ENCODE data around the gene CRY2. TPM values are rescaled to one million over a fixed set of nuclear protein-coding genes. Genes with fewer than 3 reads are reported as not detected.

CRY2 gene
- total RNA-seq, 4 donors from 2014 or later = 42.2 to 73.6 (median 50.2) TPM

- H3K36me3 ChIP-seq = peaks cover 0 to 27% (median 11%) of the 10 kb centered on the region in 4 donors
- intact Hi-C loops (cut with DNase I; ENCODE audit: low total_unique reads) (no loop called here), in situ Hi-C loops (cut with MboI; ENCODE audit: low pct_ligation_motif_present in 1 of 4, low pct_unique_long_range_greater_than_20kb in 1 of 4, low sequenced_read_pairs in 3 of 4) (loop anchor here in 1 of 4 donors (10.0 kb wide), 1 partner anchor 55 kb away; no protein-coding TSS in a partner anchor)
- H3K9me3 ChIP-seq = no peaks in the 10 kb centered on the region
- H3K27me3 ChIP-seq = no peaks in the 10 kb centered on the region
- 92% methylated on average over 28 of the region's 32 CpGs; no CpG with 5 or more reads in 1 of the 2 donors for WGBS, 2 donors (ENCODE audit: low coverage in 1 of 2)
- TF ChIP-seq CTCF (IDR thresholded peaks at IDR 0.05) = no peak
- TF ChIP-seq EP300 (IDR thresholded peaks at IDR 0.05; ENCODE audit: low read depth) = no peak
- no peak for TF ChIP-seq POLR2AphosphoS5 (IDR thresholded peaks at IDR 0.05)
- TF ChIP-seq POLR2A (IDR thresholded peaks at IDR 0.05) = no peak
- peaks cover 0 to 9% (median 2%) of the 10 kb centered on the region in 4 donors for H3K4me1 ChIP-seq
- H3K27ac ChIP-seq = no peak overlapping the region
- H3K4me3 ChIP-seq = no peak overlapping the region
- DNase-seq = no peak
These were observed 62.6 kb downstream of the CRY2 start for GRCh38 chr11:45909594-45910475.

- 92% methylated on average over 9 of the region's 9 CpGs; no CpG with 5 or more reads in 1 of the 2 donors for WGBS, 2 donors (ENCODE audit: low coverage in 1 of 2)
- peaks cover 0 to 10% (median 2%) of the 10 kb centered on the region in 4 donors for H3K4me1 ChIP-seq
- no peaks in the 10 kb centered on the region for H3K27me3 ChIP-seq
- no peak for DNase-seq
- H3K36me3 ChIP-seq = peaks cover 0 to 30% (median 11%) of the 10 kb centered on the region in 4 donors
- in situ Hi-C loops (cut with MboI; ENCODE audit: low pct_ligation_motif_present in 1 of 4, low pct_unique_long_range_greater_than_20kb in 1 of 4, low sequenced_read_pairs in 3 of 4) (loop anchor here in 1 of 4 donors (10.0 kb wide), 1 partner anchor 56 kb away; no protein-coding TSS in a partner anchor), intact Hi-C loops (cut with DNase I; ENCODE audit: low total_unique reads) (no loop called here)
- no peak overlapping the region for H3K4me3 ChIP-seq
- no peak for TF ChIP-seq POLR2AphosphoS5 (IDR thresholded peaks at IDR 0.05)
- TF ChIP-seq POLR2A (IDR thresholded peaks at IDR 0.05) = no peak
- no peak for TF ChIP-seq EP300 (IDR thresholded peaks at IDR 0.05; ENCODE audit: low read depth)
- TF ChIP-seq CTCF (IDR thresholded peaks at IDR 0.05) = no peak
- no peak overlapping the region for H3K27ac ChIP-seq
- H3K9me3 ChIP-seq = no peaks in the 10 kb centered on the region
These were observed 63.3 kb downstream of the CRY2 start for GRCh38 chr11:45910623-45911022.

GRCh38 chr11:45913514-45913913, 66.2 kb downstream of the CRY2 start:
- intact Hi-C loops (cut with DNase I; ENCODE audit: low total_unique reads) (no loop called here), in situ Hi-C loops (cut with MboI; ENCODE audit: low pct_ligation_motif_present in 1 of 4, low pct_unique_long_range_greater_than_20kb in 1 of 4, low sequenced_read_pairs in 3 of 4) (loop anchor here in 1 of 4 donors (10.0 kb wide), 1 partner anchor 59 kb away; no protein-coding TSS in a partner anchor)
- no peaks in the 10 kb centered on the region for H3K27me3 ChIP-seq
- H3K9me3 ChIP-seq = no peaks in the 10 kb centered on the region
- TF ChIP-seq POLR2AphosphoS5 (IDR thresholded peaks at IDR 0.05) = no peak
- no peak for TF ChIP-seq EP300 (IDR thresholded peaks at IDR 0.05; ENCODE audit: low read depth)
- H3K36me3 ChIP-seq = peaks cover 0 to 30% (median 11%) of the 10 kb centered on the region in 4 donors
- 93% methylated on average over 19 of the region's 19 CpGs; no CpG with 5 or more reads in 1 of the 2 donors for WGBS, 2 donors (ENCODE audit: low coverage in 1 of 2)
- no peak for DNase-seq
- peaks cover 9 to 18% (median 13%) of the 10 kb centered on the region in 4 donors for H3K4me1 ChIP-seq
- H3K4me3 ChIP-seq = no peak overlapping the region
- no peak overlapping the region for H3K27ac ChIP-seq

- no peaks in the 10 kb centered on the region for H3K9me3 ChIP-seq
- no peak for TF ChIP-seq POLR2AphosphoS5 (IDR thresholded peaks at IDR 0.05)
- TF ChIP-seq CTCF (IDR thresholded peaks at IDR 0.05) = no peak
- TF ChIP-seq POLR2A (IDR thresholded peaks at IDR 0.05) = no peak
- no peak for TF ChIP-seq EP300 (IDR thresholded peaks at IDR 0.05; ENCODE audit: low read depth)
- no peak overlapping the region for H3K4me3 ChIP-seq
- H3K27ac ChIP-seq = no peak overlapping the region
- H3K4me1 ChIP-seq = peaks cover 11 to 21% (median 13%) of the 10 kb centered on the region in 4 donors
- intact Hi-C loops (cut with DNase I; ENCODE audit: low total_unique reads) (no loop called here), in situ Hi-C loops (cut with MboI; ENCODE audit: low pct_ligation_motif_present in 1 of 4, low pct_unique_long_range_greater_than_20kb in 1 of 4, low sequenced_read_pairs in 3 of 4) (loop anchor here in 1 of 4 donors (10.0 kb wide), 1 partner anchor 59 kb away; no protein-coding TSS in a partner anchor)
- no peak for DNase-seq
- 87% methylated on average over 22 of the region's 22 CpGs; no CpG with 5 or more reads in 1 of the 2 donors for WGBS, 2 donors (ENCODE audit: low coverage in 1 of 2)
- H3K36me3 ChIP-seq = peaks cover 0 to 30% (median 11%) of the 10 kb centered on the region in 4 donors
- no peaks in the 10 kb centered on the region for H3K27me3 ChIP-seq
These were observed 66.8 kb downstream of the CRY2 start for GRCh38 chr11:45913942-45914635.
